HS-5 (cell line): Measurements from ENCODE around the gene TNFAIP8L2.
"Not testable (repeated sequence)": the region's sequence is repeated elsewhere in the genome, so short reads cannot be mapped to it uniquely, and the experiment has no call there.

ENCODE experiments used
- DNase-seq: peaks from one replicate; pipeline ENCODE4 v3.0.0-alpha.2; 2012; ENCODE audit warnings: low read depth

Gene TNFAIP8L2

GRCh38 chr1:151146072-151146411 is 10.4 kb upstream of the TNFAIP8L2 start:
- no peak for DNase-seq

- DNase-seq = peak; percentile 56
These were observed 9.9 kb upstream of the TNFAIP8L2 start, which contains the start of gene SEMA6C for GRCh38 chr1:151146412-151147131. Gene SEMA6C, minus strand, starts transcription at chr1:151146631. Its CDS starts 4,010 bp downstream, at chr1:151142621.

- no peak for DNase-seq
These were observed 9.3 kb upstream of the TNFAIP8L2 start for GRCh38 chr1:151147132-151147503.

- no peak for DNase-seq
These were observed 8.8 kb upstream of the TNFAIP8L2 start for GRCh38 chr1:151147665-151148064.

GRCh38 chr1:151157067-151157531 is 650 bp downstream of the TNFAIP8L2 start:
- no peak for DNase-seq

GRCh38 chr1:151158326-151158725 is 1.9 kb downstream of the TNFAIP8L2 start:
- DNase-seq = no peak

- no peak for DNase-seq
These were observed 2.4 kb downstream of the TNFAIP8L2 start for GRCh38 chr1:151158751-151159251.

GRCh38 chr1:151159373-151159772 is 2.9 kb downstream of the TNFAIP8L2 start:
- DNase-seq = no peak

- DNase-seq = no peak
These were observed 8.4 kb downstream of the TNFAIP8L2 start for GRCh38 chr1:151164732-151165280.

- DNase-seq = no peak
These were observed 8.9 kb downstream of the TNFAIP8L2 start for GRCh38 chr1:151165281-151165737.

- peak; percentile 97 for DNase-seq
These were observed 9.5 kb downstream of the TNFAIP8L2 start, which contains the start of the genes LYSMD1 and SCNM1 for GRCh38 chr1:151165738-151166504. Gene LYSMD1, minus strand, starts transcription at chr1:151165902. Its CDS starts 644 bp downstream, at chr1:151165258. Gene SCNM1, plus strand, starts transcription at chr1:151166144. Its CDS starts 9 bp downstream, at chr1:151166153.

- no peak for DNase-seq
These were observed 10.1 kb downstream of the TNFAIP8L2 start for GRCh38 chr1:151166505-151166956.

- DNase-seq = no peak
These were observed 10.7 kb downstream of the TNFAIP8L2 start for GRCh38 chr1:151167116-151167515.

GRCh38 chr1:151171190-151171589 is 14.7 kb downstream of the TNFAIP8L2 start:
- DNase-seq = no peak

- no peak for DNase-seq
These were observed 18.7 kb downstream of the TNFAIP8L2 start for GRCh38 chr1:151175041-151175741.

GRCh38 chr1:151175863-151176262 is 19.4 kb downstream of the TNFAIP8L2 start, which contains the start of gene TMOD4:
Gene TMOD4, minus strand, starts transcription at chr1:151175981. Its CDS starts 1,106 bp downstream, at chr1:151174875.
- DNase-seq = no peak

GRCh38 chr1:151176514-151177045 is 20.1 kb downstream of the TNFAIP8L2 start:
- DNase-seq = no peak

GRCh38 chr1:151184211-151184610 is 27.8 kb downstream of the TNFAIP8L2 start:
- no peak for DNase-seq

- DNase-seq = no peak
These were observed 30.8 kb downstream of the TNFAIP8L2 start for GRCh38 chr1:151187205-151187604.

GRCh38 chr1:151188667-151189066 is 32.2 kb downstream of the TNFAIP8L2 start:
- not testable (repeated sequence) for DNase-seq
